BJ (cell line): Measurements from ENCODE around the gene SLC25A26. TPM values are rescaled to one million over a fixed set of nuclear protein-coding genes. Genes with fewer than 3 reads are reported as not detected.

Source experiments
- CTCF ChIA-PET: fragments of 350-600 bp; formaldehyde crosslinking; extraction: SDS; loops from one replicate; lab custom pipeline; 2021; ENCODE audit warnings: antibody characterized with exemption, inconsistent platforms; lab: Yijun Ruan, JAX
- POLR2A ChIA-PET: fragments of 300-600 bp; sonication (Branson Sonifier 250); formaldehyde crosslinking; extraction: SDS; loops from one replicate; lab custom pipeline; 2021; ENCODE audit warnings: antibody characterized with exemption; lab: Charles Lee
- DNase-seq: peaks from one replicate; pipeline ENCODE4 v3.0.0-alpha.2; 2011; ENCODE audit warnings: low read depth
- H3K27me3 ChIP-seq: 2 replicates; pipeline ENCODE4 v1.6.0; 2011; ENCODE audit warnings: low read length; ENCODE audit not compliant: control insufficient read depth, insufficient read depth
- H3K36me3 ChIP-seq: 2 replicates; pipeline ENCODE4 v1.5.1; 2011; ENCODE audit warnings: low read length; ENCODE audit not compliant: control insufficient read depth, insufficient read depth
- H3K4me3 ChIP-seq: 2 replicates; pipeline ENCODE4 v1.5.1; 2011; ENCODE audit warnings: low read depth, mild to moderate bottlenecking, control low read depth, low read length
- polyA plus RNA-seq: library from polyadenylated mRNA; depleted of rRNA; stranded (reverse); fragments of >200 nt; gene quantifications from 2 replicates; pipeline ENCODE4 v1.2.3, GENCODE V29; 2011
- TF ChIP-seq, protein P1 (sequence below): IDR thresholded peaks from 2 replicates; pipeline ENCODE4 v1.5.1; 2011; ENCODE audit warnings: low read depth, mild to moderate bottlenecking, control low read depth, inconsistent platforms, low read length, moderate library complexity; ENCODE audit not compliant: insufficient read depth

Gene SLC25A26
- polyA plus RNA-seq, 1 experiment, result 29.5 TPM

DNA sequence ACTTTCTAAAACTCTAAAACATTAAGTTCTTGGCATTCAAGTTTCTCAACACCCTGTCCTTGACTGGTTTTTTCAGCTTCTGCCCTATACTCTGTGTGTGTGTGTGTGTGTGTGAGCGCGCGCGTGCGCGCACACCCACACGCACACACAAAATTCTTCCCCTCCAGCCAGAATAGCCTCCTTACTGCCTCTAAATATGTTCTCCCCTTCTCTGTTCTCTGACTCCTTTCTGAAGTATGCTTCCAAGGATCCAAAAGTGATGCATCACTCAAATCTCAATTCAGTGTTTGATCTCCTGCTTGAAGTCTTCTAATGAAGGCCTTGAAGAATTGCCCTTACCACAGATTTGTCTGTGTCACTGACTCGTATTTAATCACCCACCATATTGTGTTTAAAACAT is 129.8 kb downstream of the SLC25A26 start:
- POLR2A ChIA-PET, result no interaction called here
- no peak for DNase-seq
- Histone ChIP-seq H3K27me3 (no peaks in the 10 kb centered on the region), H3K4me3 (no peak overlapping the region), H3K36me3 (no peaks in the 10 kb centered on the region)
- CTCF ChIA-PET, result no interaction called here
- TF ChIP-seq, protein P1, sequence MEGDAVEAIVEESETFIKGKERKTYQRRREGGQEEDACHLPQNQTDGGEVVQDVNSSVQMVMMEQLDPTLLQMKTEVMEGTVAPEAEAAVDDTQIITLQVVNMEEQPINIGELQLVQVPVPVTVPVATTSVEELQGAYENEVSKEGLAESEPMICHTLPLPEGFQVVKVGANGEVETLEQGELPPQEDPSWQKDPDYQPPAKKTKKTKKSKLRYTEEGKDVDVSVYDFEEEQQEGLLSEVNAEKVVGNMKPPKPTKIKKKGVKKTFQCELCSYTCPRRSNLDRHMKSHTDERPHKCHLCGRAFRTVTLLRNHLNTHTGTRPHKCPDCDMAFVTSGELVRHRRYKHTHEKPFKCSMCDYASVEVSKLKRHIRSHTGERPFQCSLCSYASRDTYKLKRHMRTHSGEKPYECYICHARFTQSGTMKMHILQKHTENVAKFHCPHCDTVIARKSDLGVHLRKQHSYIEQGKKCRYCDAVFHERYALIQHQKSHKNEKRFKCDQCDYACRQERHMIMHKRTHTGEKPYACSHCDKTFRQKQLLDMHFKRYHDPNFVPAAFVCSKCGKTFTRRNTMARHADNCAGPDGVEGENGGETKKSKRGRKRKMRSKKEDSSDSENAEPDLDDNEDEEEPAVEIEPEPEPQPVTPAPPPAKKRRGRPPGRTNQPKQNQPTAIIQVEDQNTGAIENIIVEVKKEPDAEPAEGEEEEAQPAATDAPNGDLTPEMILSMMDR, result no peak

DNA sequence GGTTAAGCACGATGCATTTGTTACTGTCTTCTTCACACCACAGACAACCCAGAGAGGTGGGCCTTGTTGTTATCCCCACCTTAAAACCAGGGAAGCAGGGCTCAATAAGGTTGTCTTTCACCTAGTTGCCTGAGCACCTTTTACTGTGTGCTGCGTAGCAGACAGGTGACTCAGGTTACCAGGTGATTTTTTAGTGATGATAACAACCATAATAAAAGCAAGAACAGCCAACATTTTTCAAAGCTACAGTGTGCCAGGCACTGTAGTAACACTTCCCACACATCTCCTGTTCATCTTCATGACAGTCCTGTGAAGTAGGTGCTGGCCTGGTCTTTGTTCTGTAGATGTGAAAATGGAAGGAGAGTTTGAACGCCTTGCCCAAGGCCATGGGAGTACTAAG is 132.2 kb downstream of the SLC25A26 start:
- Histone ChIP-seq H3K4me3 (no peak overlapping the region), H3K36me3 (no peaks in the 10 kb centered on the region), H3K27me3 (no peaks in the 10 kb centered on the region)
- ChIA-PET POLR2A (no interaction called here), CTCF (interaction anchor here (0.7 to 1.3 kb wide), 2 partner anchors 8 to 469 kb away, joined by 3 to 4 read pairs; no protein-coding TSS in a partner anchor)
- no peak for DNase-seq
- TF ChIP-seq, protein P1, result no peak

DNA sequence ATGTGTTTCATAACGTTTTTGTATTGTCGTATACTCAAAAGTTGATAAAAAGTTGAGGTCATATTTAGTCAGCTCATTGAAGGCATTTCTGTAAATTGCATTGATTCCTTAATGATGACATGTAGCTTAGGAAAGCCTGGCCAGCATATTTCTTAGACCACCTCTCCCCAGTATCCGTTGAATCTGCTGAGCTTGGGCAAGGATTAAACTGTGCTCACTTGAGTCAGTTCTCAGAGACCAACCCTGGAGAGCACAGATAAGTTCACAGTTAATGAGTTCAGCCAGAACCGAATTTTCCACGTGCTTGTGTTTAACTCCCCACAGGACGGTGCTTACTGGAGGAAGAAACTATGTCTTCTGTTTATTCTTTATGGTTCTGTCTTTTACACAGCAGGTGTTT is 132.7 kb downstream of the SLC25A26 start:
- Histone ChIP-seq H3K4me3 (no peak overlapping the region), H3K36me3 (no peaks in the 10 kb centered on the region), H3K27me3 (no peaks in the 10 kb centered on the region)
- TF ChIP-seq, protein P1, result no peak
- CTCF ChIA-PET, result interaction anchor here (0.7 to 1.3 kb wide), 3 partner anchors 8 to 469 kb away, joined by 3 to 4 read pairs (median 3); no protein-coding TSS in a partner anchor
- no peak for DNase-seq
- POLR2A ChIA-PET, result interaction anchor here (0.7 kb wide), 1 partner anchor 480 kb away, joined by 3 read pairs; no protein-coding TSS in a partner anchor

DNA sequence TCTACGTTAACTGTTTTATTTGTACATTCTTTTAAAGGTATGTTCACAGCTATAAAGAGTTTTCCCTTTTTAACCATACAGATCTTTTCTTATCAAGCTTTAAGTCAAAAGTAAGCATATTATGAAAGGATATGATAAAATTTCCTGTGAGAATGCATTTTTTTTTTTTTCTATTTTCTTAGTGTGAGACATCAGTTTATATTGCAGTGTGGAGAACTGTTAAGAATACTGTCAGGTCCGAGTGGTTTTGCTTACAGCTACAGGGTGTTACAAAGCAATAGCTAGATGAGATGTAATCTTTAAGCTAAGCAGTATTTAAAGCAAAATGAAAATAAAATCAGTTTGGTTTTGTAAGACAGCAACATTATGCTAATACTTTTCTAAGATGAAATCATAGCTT is 133.2 kb downstream of the SLC25A26 start:
- POLR2A ChIA-PET, result interaction anchor here (0.7 kb wide), 1 partner anchor 481 kb away, joined by 3 read pairs; no protein-coding TSS in a partner anchor
- Histone ChIP-seq H3K36me3 (no peaks in the 10 kb centered on the region), H3K4me3 (no peak overlapping the region), H3K27me3 (no peaks in the 10 kb centered on the region)
- CTCF ChIA-PET, result interaction anchor here (0.5 to 1.3 kb wide), 3 partner anchors 9 to 30 kb away, joined by 3 read pairs; no protein-coding TSS in a partner anchor
- DNase-seq, result no peak
- TF ChIP-seq, protein P1, result no peak

DNA sequence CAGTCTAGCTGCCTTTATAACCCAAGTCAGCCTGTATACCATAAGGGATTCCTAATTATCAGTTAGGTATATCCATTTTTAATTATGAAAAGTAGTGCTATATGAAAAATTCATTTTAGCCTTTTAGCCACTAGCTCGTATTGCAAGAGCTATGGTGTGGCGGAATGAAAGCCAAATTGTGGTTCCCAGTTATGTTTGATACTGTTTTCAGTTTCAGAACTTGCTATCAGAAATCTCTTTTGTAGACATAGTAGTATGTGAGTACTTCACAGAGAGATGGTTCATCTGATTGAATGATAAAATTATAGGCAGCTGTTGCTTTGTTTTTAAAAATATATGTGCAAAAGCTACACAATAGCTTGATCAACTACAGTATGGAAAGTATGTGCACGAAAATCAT is 134.6 kb downstream of the SLC25A26 start:
- DNase-seq, result no peak
- no peak overlapping the region for H3K4me3 ChIP-seq
- no peaks in the 10 kb centered on the region for H3K27me3 ChIP-seq
- no peaks in the 10 kb centered on the region for H3K36me3 ChIP-seq
- ChIA-PET POLR2A (no interaction called here), CTCF (no interaction called here)
- TF ChIP-seq, protein P1, result no peak
